Fibroblast of the aortic adventitia (primary cell): ENCODE data around the gene HPGD. TPM values are rescaled to one million over a fixed set of nuclear protein-coding genes. Genes with fewer than 3 reads are reported as not detected.

Experiments used
- DNase-seq: peaks from one replicate; pipeline ENCODE4 v3.0.0-alpha.2; 2010; ENCODE audit warnings: low read depth
- H3K4me3 ChIP-seq: 2 replicates; pipeline ENCODE4 v1.5.1; 2011; ENCODE audit warnings: low read depth, mild to moderate bottlenecking, control low read depth, low read length, moderate library complexity
- CTCF ChIP-seq: IDR thresholded peaks from 2 replicates; pipeline ENCODE4 v1.5.1; 2011; ENCODE audit warnings: mild to moderate bottlenecking, low read length, control low read depth, inconsistent platforms; ENCODE audit not compliant: insufficient read depth
- total RNA-seq: library from RNA; depleted of rRNA; stranded (reverse); fragments of >200 nt; gene quantifications from 2 replicates; pipeline ENCODE4 v1.2.3, GENCODE V29; 2012; ENCODE audit warnings: low replicate concordance

Gene HPGD
- total RNA-seq, 1 donor, result 2.7 TPM

GRCh38 chr4:174554231-174554728 lies 32.0 kb upstream of the HPGD start:
- peak; percentile 6 for DNase-seq
- no peak for TF ChIP-seq CTCF
- H3K4me3 ChIP-seq, result no peak overlapping the region

GRCh38 chr4:174553828-174554227 lies 31.5 kb upstream of the HPGD start:
- DNase-seq, result peak; percentile 84
- H3K4me3 ChIP-seq, result no peak overlapping the region
- TF ChIP-seq CTCF, result no peak

- no peak for TF ChIP-seq CTCF
- H3K4me3 ChIP-seq, result no peak overlapping the region
- DNase-seq, result no peak
These were observed 30.7 kb upstream of the HPGD start for GRCh38 chr4:174553031-174553430.

GRCh38 chr4:174550541-174550940 lies 28.3 kb upstream of the HPGD start:
- TF ChIP-seq CTCF, result no peak

GRCh38 chr4:174549721-174550120 lies 27.4 kb upstream of the HPGD start:
- no peak for TF ChIP-seq CTCF
- no peak overlapping the region for H3K4me3 ChIP-seq
- peak; percentile 24 for DNase-seq

More at GRCh38 chr4:174550541-174550940, 28.3 kb upstream of the HPGD start:
- DNase-seq, result no peak
- H3K4me3 ChIP-seq, result no peak overlapping the region

- DNase-seq, result no peak
- no peak for TF ChIP-seq CTCF
- H3K4me3 ChIP-seq, result no peak overlapping the region
These were observed 23.0 kb upstream of the HPGD start for GRCh38 chr4:174545268-174545667.

GRCh38 chr4:174544496-174544895 lies 22.2 kb upstream of the HPGD start:
- TF ChIP-seq CTCF, result no peak
- DNase-seq, result no peak
- H3K4me3 ChIP-seq, result no peak overlapping the region
